ENCODE data around the gene AP3M1.
"Not testable (repeated sequence)": the region's sequence is repeated elsewhere in the genome, so short reads cannot be mapped to it uniquely, and the experiment has no call there.

Gene AP3M1

DNA sequence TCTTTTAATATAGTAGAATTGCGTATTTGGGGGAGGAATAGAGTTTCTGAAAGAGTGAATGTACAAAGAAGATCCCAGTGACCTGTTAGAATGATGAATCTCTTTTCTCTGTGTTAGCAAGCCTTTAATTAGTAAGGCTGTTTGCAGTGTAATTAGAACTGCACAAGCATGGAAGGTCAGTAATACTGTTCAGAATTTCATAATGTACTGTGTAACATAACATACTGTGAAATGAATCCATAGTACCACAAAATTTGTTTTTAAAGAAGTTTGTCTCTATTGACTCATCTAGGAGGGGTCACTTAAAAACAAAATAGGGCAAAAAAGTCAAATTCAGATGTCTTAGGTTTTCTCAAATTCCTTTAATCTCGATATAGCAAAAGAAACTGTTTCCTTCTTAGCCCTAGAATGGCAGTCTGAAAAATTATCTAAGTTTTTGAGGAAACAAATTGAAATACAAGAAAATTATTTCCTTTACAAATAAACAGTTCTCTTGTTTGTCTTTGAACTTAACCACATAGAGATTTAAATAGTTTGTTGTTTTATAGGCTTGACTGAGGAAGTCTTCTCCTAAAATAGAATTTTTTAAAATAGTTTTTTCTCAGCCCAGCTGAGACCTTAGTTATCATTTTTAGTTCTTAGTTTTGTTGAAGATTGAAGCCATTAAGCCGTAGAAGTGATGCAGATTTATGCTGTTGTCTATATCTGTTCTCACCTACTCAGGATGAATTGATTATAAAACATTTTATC, 12.9 kb upstream of the AP3M1 start:
- no peak for DNase-seq (ENCODE audit: low read depth in 2 of 2)

GRCh38 chr10:74160013-74160412, 9.4 kb upstream of the AP3M1 start:
- no peak for DNase-seq (ENCODE audit: low read depth in 2 of 2)

DNA sequence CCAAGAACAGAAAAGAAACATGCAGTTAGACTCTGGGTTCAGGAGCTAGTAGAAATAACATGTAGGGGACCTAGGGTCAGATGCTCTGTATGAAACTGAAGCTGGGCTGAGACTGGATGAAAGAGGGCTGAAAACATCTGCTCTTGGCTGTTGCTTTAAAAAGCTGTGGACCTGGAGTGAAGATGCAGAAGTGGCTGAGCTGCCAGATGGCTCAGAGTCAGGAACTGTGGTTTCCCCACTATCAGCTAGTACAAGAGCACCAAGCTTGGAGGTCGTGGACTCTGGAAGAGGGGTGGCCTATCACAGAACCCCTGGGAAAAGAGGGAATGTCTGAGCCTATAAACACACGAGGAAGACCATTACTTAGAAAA, 6.3 kb upstream of the AP3M1 start:
- no peak for DNase-seq (ENCODE audit: low read depth in 2 of 2)

DNA sequence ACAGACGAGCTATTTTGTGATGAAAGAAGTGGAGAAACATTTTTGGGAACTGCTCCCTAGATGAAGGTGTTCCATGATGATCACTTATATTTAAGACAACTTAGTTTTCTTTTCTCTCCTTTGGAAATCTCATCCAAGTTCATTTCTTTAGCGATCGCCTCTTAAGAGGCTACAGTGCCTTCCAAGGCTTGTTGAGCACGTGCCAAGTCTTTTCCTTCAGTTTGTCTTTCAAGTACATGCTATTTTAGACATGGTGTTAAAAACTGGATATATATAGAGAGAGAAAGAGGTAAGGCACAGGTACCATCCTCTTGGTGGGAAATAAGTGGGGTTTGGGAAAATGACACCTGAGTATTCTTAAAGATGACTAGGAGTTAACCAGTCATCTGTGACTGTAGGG, 3.0 kb upstream of the AP3M1 start:
- DNase-seq (ENCODE audit: low read depth in 2 of 2): no peak

DNA sequence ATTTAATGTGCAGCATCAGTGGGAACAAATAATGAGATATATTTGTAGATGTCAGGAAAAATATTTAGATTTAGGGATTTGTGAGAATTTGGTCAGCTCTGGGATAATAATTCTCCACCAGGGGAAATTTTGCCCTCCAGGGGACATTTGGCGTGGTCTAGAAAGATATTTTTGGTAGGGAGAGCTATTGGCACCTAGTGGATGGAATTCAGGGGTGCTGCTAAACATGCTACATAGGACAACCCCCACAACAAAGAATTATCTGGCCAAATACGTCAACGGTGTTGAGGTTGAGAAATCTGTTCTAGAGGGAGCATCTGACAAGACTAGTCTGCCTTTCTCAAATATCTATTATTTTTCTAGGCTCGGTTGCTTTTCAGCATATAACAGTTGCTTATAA, 2.5 kb upstream of the AP3M1 start:
- no peak for DNase-seq (ENCODE audit: low read depth in 2 of 2)

GRCh38 chr10:74151879-74152722, 1.5 kb upstream of the AP3M1 start:
- no peak for DNase-seq (ENCODE audit: low read depth in 2 of 2)

GRCh38 chr10:74150990-74151878, 606 bp upstream of the AP3M1 start, which contains the start of gene ADK:
Gene ADK, plus strand, starts transcription at chr10:74151221. Its CDS starts 58 bp downstream, at chr10:74151279.
- peak; percentile 99 to 100 for DNase-seq (ENCODE audit: low read depth in 2 of 2)

DNA sequence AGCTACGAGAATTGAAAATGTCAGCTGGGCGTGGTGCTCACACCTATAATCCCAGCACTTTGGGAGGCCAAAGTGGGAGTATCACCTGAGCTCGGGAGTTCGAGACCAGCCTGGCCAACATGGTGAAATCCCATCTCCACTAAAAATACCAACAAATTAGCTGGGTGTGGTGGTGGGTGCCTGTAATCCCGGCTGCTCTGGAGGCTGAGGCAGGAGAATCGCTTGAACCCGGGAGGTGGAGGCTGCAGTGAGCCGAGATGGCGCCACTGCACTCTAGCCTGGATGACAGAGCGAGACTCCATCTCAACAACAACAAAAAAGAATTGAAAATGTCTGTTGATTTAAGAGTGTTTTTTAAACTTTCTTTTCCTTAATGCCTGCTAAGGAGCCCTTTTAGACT, 3.6 kb downstream of the AP3M1 start:
- not testable (repeated sequence) for DNase-seq (ENCODE audit: low read depth in 2 of 2)

- DNase-seq (ENCODE audit: low read depth in 2 of 2): no peak
These were observed 5.5 kb downstream of the AP3M1 start for GRCh38 chr10:74145133-74145532.

- DNase-seq (ENCODE audit: low read depth in 2 of 2): no peak
These were observed 10.1 kb downstream of the AP3M1 start for GRCh38 chr10:74140553-74140952.

GRCh38 chr10:74139981-74140380, 10.6 kb downstream of the AP3M1 start:
- no peak for DNase-seq (ENCODE audit: low read depth in 2 of 2)

DNA sequence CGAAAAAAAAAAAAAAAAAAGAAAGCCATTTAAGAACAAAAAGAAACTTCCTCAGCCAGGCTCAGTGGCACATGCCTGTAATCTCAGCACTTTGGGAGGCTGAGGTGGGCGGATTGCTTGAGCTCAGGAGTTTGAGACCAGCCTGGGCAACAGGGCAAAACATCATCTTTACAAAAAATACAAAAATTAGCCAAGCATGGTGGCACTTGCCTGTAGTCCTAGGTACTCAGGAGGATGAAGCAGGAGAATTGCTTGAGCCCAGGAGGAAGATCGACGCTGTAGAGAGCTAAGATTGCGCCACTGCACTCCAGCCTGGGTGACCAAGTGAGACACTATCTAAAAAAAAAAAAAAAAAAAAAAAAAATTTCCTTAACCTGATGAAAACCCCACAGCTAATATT, 12.0 kb downstream of the AP3M1 start:
- DNase-seq (ENCODE audit: low read depth in 2 of 2): not testable (repeated sequence)

GRCh38 chr10:74137992-74138391, 12.6 kb downstream of the AP3M1 start:
- no peak for DNase-seq (ENCODE audit: low read depth in 2 of 2)

- no peak for DNase-seq (ENCODE audit: low read depth in 2 of 2)
These were observed 15.2 kb downstream of the AP3M1 start for GRCh38 chr10:74135452-74135851.

DNA sequence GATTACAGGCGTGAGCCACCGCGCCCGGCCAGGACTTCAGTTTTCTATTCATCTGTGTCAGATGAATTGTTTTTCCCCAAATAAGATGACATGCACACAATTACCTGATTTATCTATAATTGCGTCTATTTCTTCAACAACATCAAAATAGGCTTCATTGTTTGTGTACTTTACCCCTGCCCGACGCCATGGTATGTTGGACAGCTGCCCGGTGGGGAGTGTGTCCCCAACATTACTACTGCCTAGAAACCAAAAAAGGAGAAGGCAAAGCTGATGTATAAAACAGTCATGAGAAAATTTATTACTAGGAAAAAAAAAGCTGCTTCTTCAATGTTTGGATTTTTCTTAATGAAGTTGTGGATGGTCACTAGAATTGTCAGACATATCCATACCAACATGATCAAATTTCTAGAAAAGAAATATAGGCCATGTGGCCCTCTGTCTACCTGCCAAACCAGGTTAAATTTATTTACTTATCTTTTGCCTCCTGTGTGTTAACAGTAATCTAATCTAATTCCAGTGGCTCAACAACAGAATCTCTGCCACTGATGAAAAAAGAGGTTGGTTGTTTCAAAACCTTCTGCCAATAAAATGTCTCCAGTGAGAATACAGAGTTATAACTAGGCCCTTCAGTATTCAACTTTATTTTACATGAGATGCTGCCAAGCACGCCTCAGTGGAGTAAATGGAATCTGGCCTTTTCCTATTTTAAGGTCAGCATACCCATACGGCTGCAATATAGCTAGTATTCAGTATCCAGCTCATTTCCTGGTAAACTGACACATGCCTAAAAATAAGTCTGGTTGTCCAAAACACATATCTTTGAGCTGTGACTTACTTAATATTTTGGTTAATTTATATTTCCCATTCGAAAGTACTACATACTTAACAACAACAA, 16.5 kb downstream of the AP3M1 start:
- DNase-seq (ENCODE audit: low read depth in 2 of 2): no peak

DNA sequence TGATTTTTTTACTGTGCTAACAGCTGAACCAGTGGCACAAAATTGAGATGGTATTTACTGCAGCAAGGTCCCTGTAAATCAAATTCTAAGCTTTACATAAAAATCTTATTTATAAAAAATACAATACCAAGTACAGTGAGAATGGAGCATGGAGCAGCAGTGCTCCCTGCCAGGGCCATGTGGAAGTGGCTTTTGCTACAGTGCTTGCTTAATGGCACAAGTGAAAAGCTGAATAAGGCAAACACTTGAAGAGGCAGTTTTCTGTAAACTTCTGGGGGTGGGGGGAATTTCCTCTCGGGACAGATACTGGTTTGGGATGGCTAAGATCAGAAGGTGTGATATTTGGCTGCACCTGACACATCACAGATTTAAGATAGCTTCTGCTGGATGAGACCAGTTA, 27.5 kb downstream of the AP3M1 start:
- no peak for DNase-seq (ENCODE audit: low read depth in 2 of 2)

DNA sequence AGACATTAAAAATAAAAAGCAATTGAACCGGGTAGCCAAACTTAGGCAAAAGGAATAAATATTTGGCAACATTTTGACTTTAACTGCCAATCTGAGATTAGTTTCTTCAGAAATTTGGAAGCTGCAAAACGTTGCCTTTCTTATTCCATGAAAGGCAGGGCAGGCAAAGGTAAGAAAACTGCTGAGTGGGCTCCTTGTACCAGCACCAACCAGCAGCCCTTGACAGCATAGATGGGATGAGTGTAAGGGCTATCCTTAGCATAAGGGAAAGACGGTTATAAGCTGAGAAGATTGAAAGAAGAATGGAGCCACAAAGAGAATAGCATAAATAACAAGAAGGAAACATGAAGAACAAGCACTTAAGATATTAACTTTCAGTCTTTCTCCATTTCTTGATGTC, 28.6 kb downstream of the AP3M1 start:
- DNase-seq (ENCODE audit: low read depth in 2 of 2): no peak

DNA sequence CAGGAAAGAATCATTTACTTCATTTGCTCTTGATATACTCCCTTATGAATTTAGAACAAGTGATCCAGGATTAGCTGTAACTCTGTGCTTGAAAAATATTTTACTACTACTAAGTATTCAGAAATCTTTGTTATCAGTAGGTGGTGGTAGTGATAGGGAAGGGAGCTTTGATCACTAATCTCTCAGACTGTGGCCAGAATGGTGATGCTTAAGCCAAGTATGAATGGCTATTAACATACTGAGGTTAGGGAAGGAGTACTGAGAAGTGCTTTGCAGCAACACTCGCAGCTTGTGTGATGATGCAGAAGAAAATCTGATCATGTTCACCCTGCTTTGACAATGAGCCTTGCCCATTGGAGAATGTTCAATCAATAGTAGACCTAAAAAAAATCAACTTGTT, 29.3 kb downstream of the AP3M1 start:
- DNase-seq (ENCODE audit: low read depth in 2 of 2): no peak

DNA sequence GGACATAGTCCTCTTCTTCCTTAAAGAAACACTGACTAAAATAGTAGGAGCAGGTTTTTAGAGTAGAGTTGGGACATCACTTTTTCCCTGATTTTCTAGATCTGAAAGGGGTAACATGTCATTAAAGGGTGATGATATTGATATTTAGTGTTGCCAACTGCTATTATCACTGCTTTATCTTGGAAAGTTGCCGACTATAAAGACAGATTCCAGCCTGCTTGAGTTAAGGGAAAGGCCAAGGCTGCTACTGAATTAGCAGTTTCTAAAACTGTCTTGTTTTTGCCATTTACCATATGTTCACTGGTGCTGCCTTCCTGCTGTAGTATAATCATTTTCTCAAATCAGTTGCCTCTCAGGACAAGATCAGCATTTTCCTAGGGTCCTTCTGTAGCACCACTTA, 29.7 kb downstream of the AP3M1 start:
- no peak for DNase-seq (ENCODE audit: low read depth in 2 of 2)

DNA sequence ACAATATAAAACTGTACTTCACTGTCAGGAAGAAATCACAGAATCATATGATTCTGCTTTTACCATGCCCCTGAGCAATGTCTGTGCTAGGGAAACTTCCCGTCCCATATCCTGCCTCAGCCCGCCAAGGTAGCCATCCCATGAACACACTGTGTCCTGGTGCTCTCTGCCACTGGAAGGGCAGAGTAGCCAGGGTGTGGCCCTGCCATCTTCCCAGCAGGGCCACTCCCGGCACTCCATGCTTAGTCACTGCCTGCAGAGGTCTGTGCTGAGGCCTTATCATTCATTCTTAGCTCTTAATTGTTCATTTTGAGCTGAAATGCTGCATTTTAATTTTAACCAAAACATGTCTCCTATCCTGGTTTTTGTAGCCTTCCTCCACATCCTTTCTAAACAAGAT, 31.8 kb downstream of the AP3M1 start:
- DNase-seq (ENCODE audit: low read depth in 2 of 2): no peak

- no peak for DNase-seq (ENCODE audit: low read depth in 2 of 2)
These were observed 32.9 kb downstream of the AP3M1 start for GRCh38 chr10:74117738-74118137.

Measured in stimulated activated CD8-positive, alpha-beta memory T cell treated with anti-CD3 and anti-CD28 coated beads, Interleukin-7, amount 100 ng/mL, for 4 hours (primary cell).